ENCODE data around the gene DPF3.
A peak's percentile ranks its signal among the peaks of the same experiment; 100 is the strongest.

DPF3 gene

DNA sequence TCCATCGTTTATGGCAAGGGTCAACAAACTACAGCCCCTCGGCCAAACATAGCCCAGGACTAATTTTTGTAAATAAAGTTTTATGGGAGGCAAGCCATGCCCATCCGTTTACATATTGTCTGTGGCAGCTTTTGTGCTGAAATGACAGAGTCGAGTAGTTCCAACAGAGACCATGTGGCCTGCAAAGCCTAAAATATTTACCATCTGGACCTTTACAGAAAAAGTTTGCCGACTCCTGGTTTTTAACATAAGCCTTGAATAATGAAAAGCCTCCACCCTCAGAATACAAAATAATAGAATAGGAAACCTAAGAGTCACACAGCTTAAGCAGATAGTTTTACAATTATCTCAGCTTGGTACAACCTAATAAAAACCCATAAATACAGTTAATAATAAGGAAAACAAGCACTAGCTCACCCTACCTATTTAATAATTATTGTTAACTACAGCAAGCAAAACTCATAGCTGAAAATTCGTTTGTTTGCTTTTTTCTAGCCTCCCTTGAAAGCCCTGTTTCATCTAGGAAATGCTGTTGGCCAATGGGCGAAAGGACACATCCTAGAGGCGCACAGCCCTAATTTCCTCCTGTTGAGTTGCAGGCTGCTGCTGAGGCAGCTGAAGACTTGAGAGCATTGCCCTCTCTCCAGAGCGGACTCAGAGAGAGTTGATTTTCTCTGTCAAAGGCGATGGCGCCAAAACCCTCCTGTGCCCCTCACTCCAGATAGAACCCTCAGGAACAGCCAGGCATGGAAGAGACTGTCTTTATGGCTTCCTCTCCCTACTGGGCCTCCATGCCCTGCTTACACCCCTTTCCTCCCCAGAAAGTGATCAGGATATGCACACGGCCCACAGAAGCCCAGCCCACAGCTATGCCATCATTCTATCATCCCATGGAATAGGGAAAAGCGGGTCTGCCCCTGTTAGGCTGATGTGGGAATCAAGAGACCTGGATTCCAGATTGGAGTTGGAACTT, 107.2 kb downstream of the DPF3 start:
- Histone ChIP-seq H3K27ac (ENCODE audit: low read depth, low read length) (no peak overlapping the region), H3K9me3 (ENCODE audit: insufficient read depth, low read depth, low read length) (no peaks in the 10 kb centered on the region), H2AK5ac (ENCODE audit: low read length) (no peak overlapping the region), H2BK5ac (ENCODE audit: low read depth, low read length, poor library complexity) (no peak overlapping the region), H3K18ac (ENCODE audit: low read length) (no peak overlapping the region), H3K79me1 (ENCODE audit: low read length) (peaks cover 14% of the 10 kb centered on the region), H3K4me3 (ENCODE audit: low read depth, low read length) (no peak overlapping the region), H3K27me3 (ENCODE audit: insufficient read depth, low read length) (no peaks in the 10 kb centered on the region), H3K9ac (ENCODE audit: low read length) (no peak overlapping the region), H3K14ac (ENCODE audit: low read length) (no peak overlapping the region), H2BK12ac (ENCODE audit: low read length) (peak overlapping the region; percentile 15), H4K91ac (ENCODE audit: low read depth, low read length) (peak overlapping the region; percentile 1), H3K4me2 (ENCODE audit: low read length) (no peak overlapping the region), H4K12ac (ENCODE audit: low read depth, low read length) (no peak overlapping the region), H3K36me3 (ENCODE audit: control insufficient read depth in 1 of 2, insufficient read depth in 2 of 2, low read length in 2 of 2) (no peaks in the 10 kb centered on the region), H2AFZ (ENCODE audit: insufficient read depth, low read length, poor library complexity) (no peak overlapping the region), H3K4me1 (ENCODE audit: control insufficient read depth in 1 of 2, insufficient read depth in 2 of 2, low read length in 2 of 2) (peaks cover 15 to 18% of the 10 kb centered on the region in 2 experiments), H3K4ac (ENCODE audit: low read depth, low read length) (no peak overlapping the region), H2BK120ac (ENCODE audit: insufficient read depth, low read length, poor library complexity) (peak overlapping the region; percentile 14), H4K8ac (ENCODE audit: low read depth, low read length) (no peak overlapping the region), H3K79me2 (ENCODE audit: control insufficient read depth, insufficient read depth, low read length, poor library complexity) (no peaks in the 10 kb centered on the region), H3K23ac (ENCODE audit: low read length) (no peak overlapping the region)
- WGBS (ENCODE audit: extremely low coverage, insufficient coverage, insufficient read length) = no CpG with 5 or more reads among the region's 13 CpGs
- no peak for DNase-seq

DNA sequence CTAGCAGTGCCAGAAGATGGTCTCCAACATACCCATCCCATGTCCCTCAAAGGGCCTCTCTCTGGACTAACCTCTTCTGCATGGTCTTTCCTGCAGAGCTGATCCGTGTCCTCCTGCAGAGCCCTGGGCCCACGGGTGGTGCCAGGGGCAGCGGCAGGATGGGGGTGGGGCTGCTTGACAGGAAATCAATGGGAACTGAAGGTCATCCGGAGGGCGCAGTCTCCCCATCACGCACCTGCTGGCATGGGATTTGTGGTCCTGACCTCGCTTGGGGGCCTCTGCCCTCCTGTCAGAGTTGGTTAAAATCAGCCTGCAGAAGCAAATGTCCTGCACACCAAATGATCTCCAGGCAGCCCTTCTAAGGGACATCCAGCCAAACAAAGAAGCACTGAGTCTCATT, 110.2 kb downstream of the DPF3 start:
- Histone ChIP-seq H3K79me1 (ENCODE audit: low read length) (peaks cover 13% of the 10 kb centered on the region), H2BK12ac (ENCODE audit: low read length) (peak overlapping the region; percentile 1), H2BK120ac (ENCODE audit: insufficient read depth, low read length, poor library complexity) (no peak overlapping the region), H3K18ac (ENCODE audit: low read length) (peak overlapping the region; percentile 11), H3K4me2 (ENCODE audit: low read length) (no peak overlapping the region), H2AK5ac (ENCODE audit: low read length) (peak overlapping the region; percentile 24), H3K14ac (ENCODE audit: low read length) (no peak overlapping the region), H3K36me3 (ENCODE audit: control insufficient read depth in 1 of 2, insufficient read depth in 2 of 2, low read length in 2 of 2) (no peaks in the 10 kb centered on the region), H3K23ac (ENCODE audit: low read length) (no peak overlapping the region), H3K27ac (ENCODE audit: low read depth, low read length) (no peak overlapping the region), H3K4me1 (ENCODE audit: control insufficient read depth in 1 of 2, insufficient read depth in 2 of 2, low read length in 2 of 2) (peaks cover 11 to 18% of the 10 kb centered on the region in 2 experiments), H3K4ac (ENCODE audit: low read depth, low read length) (no peak overlapping the region), H2BK5ac (ENCODE audit: low read depth, low read length, poor library complexity) (no peak overlapping the region), H3K9ac (ENCODE audit: low read length) (no peak overlapping the region), H3K27me3 (ENCODE audit: insufficient read depth, low read length) (no peaks in the 10 kb centered on the region), H3K79me2 (ENCODE audit: control insufficient read depth, insufficient read depth, low read length, poor library complexity) (no peaks in the 10 kb centered on the region), H4K91ac (ENCODE audit: low read depth, low read length) (no peak overlapping the region), H2AFZ (ENCODE audit: insufficient read depth, low read length, poor library complexity) (no peak overlapping the region), H3K4me3 (ENCODE audit: low read depth, low read length) (no peak overlapping the region), H4K8ac (ENCODE audit: low read depth, low read length) (no peak overlapping the region), H3K9me3 (ENCODE audit: insufficient read depth, low read depth, low read length) (no peaks in the 10 kb centered on the region), H4K12ac (ENCODE audit: low read depth, low read length) (no peak overlapping the region)
- WGBS (ENCODE audit: extremely low coverage, insufficient coverage, insufficient read length) = no CpG with 5 or more reads among the region's 7 CpGs
- no peak for DNase-seq

DNA sequence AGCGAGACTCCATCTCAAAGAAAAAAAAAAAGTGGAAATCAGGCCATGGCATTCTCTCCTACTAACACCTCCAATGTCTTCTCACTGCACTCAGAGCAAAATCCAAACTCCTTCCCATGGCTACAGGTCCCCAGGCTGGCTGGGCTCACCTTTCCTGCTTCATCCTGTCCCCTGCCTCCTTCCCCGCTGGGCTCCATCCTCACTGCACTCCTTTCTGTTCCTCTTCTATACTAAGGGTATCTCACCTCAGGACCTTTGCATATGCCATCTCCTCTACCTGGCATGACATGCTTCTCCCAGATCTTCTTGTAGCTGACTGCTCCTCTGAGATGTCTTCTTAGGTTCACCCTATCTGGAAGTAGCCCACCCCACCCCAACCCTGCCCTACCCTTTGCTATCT, 111.1 kb downstream of the DPF3 start:
- H4K12ac ChIP-seq (ENCODE audit: low read depth, low read length) = no peak overlapping the region
- H3K27me3 ChIP-seq (ENCODE audit: insufficient read depth, low read length) = no peaks in the 10 kb centered on the region
- no peak overlapping the region for H3K23ac ChIP-seq (ENCODE audit: low read length)
- no peak for DNase-seq
- no peak overlapping the region for H3K4me2 ChIP-seq (ENCODE audit: low read length)
- no peak overlapping the region for H2BK5ac ChIP-seq (ENCODE audit: low read depth, low read length, poor library complexity)
- H3K14ac ChIP-seq (ENCODE audit: low read length) = no peak overlapping the region
- no peaks in the 10 kb centered on the region for H3K36me3 ChIP-seq (ENCODE audit: control insufficient read depth in 1 of 2, insufficient read depth in 2 of 2, low read length in 2 of 2)
- H3K9ac ChIP-seq (ENCODE audit: low read length) = no peak overlapping the region
- no peak overlapping the region for H2AFZ ChIP-seq (ENCODE audit: insufficient read depth, low read length, poor library complexity)
- no CpG with 5 or more reads among the region's 2 CpGs for WGBS (ENCODE audit: extremely low coverage, insufficient coverage, insufficient read length)
- H3K9me3 ChIP-seq (ENCODE audit: insufficient read depth, low read depth, low read length) = peaks cover 2% of the 10 kb centered on the region
- H2AK5ac ChIP-seq (ENCODE audit: low read length) = no peak overlapping the region
- H4K91ac ChIP-seq (ENCODE audit: low read depth, low read length) = no peak overlapping the region
- peaks cover 11% of the 10 kb centered on the region for H3K79me1 ChIP-seq (ENCODE audit: low read length)
- no peak overlapping the region for H3K4me3 ChIP-seq (ENCODE audit: low read depth, low read length)
- no peak overlapping the region for H3K4ac ChIP-seq (ENCODE audit: low read depth, low read length)
- no peak overlapping the region for H2BK12ac ChIP-seq (ENCODE audit: low read length)
- H3K4me1 ChIP-seq (ENCODE audit: control insufficient read depth in 1 of 2, insufficient read depth in 2 of 2, low read length in 2 of 2) = peaks cover 8 to 15% of the 10 kb centered on the region in 2 experiments
- H4K8ac ChIP-seq (ENCODE audit: low read depth, low read length) = no peak overlapping the region
- no peaks in the 10 kb centered on the region for H3K79me2 ChIP-seq (ENCODE audit: control insufficient read depth, insufficient read depth, low read length, poor library complexity)
- no peak overlapping the region for H3K18ac ChIP-seq (ENCODE audit: low read length)
- no peak overlapping the region for H2BK120ac ChIP-seq (ENCODE audit: insufficient read depth, low read length, poor library complexity)
- no peak overlapping the region for H3K27ac ChIP-seq (ENCODE audit: low read depth, low read length)

DNA sequence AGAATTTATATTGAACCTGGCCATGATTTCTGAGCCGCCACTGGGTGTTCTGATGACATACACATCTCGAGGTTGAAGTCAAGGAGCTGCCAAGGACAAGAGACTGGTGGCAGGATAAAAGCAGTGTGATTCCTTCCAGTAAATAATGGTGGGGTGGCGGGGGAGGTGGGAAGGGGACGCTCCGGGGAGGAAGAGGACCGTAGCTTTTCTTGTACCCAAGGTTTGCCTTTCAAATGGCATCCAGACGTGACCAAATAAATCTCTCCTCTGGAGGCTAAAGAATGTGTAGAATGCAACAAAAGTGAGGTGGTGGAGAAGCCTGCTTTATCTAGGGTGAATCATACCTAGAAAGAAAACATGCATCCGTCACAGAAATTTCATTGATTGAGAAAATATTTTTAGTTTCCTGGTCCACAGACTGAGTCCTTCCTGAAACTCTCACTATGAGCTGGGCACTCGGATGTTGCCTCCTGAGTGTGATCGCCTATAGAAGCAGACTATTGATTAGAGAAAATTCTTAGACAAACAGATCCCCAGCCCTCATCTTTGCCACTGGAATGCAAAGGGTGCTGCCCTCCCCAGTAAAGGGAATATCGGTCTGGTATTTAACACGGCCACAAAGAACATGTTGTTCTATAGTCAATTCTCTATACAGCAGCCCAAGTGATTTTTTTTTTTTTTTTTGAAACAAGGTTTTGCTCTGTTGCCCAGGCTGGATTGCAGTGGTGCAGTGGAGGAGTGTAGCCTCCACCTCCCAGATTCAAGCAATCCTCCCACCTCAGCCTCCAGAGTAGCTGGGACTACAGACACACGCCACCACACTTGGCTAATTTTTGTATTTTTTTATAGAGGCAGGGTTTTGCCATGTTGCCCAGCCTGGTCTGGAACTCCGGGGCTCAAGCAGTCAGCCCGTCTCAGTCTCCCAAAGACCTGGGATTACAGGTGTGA, 112.1 kb downstream of the DPF3 start:
- H3K36me3 ChIP-seq (ENCODE audit: control insufficient read depth in 1 of 2, insufficient read depth in 2 of 2, low read length in 2 of 2) = no peaks in the 10 kb centered on the region
- peak overlapping the region; percentile 39 for H3K4me2 ChIP-seq (ENCODE audit: low read length)
- peak; percentile 7 to 62 for DNase-seq
- no peak overlapping the region for H3K9ac ChIP-seq (ENCODE audit: low read length)
- peak overlapping the region; percentile 2 for H3K14ac ChIP-seq (ENCODE audit: low read length)
- H3K18ac ChIP-seq (ENCODE audit: low read length) = no peak overlapping the region
- peak overlapping the region; percentile 72 for H2BK12ac ChIP-seq (ENCODE audit: low read length)
- H4K8ac ChIP-seq (ENCODE audit: low read depth, low read length) = no peak overlapping the region
- H3K4me1 ChIP-seq (ENCODE audit: control insufficient read depth in 1 of 2, insufficient read depth in 2 of 2, low read length in 2 of 2) = peaks cover 11 to 14% of the 10 kb centered on the region in 2 experiments
- peaks cover 7% of the 10 kb centered on the region for H3K79me1 ChIP-seq (ENCODE audit: low read length)
- H3K9me3 ChIP-seq (ENCODE audit: insufficient read depth, low read depth, low read length) = peaks cover 4% of the 10 kb centered on the region
- peak overlapping the region; percentile 45 for H2AK5ac ChIP-seq (ENCODE audit: low read length)
- no peak overlapping the region for H3K23ac ChIP-seq (ENCODE audit: low read length)
- no peaks in the 10 kb centered on the region for H3K27me3 ChIP-seq (ENCODE audit: insufficient read depth, low read length)
- peak overlapping the region; percentile 70 for H3K27ac ChIP-seq (ENCODE audit: low read depth, low read length)
- WGBS (ENCODE audit: extremely low coverage, insufficient coverage, insufficient read length) = no CpG with 5 or more reads among the region's 15 CpGs
- H2AFZ ChIP-seq (ENCODE audit: insufficient read depth, low read length, poor library complexity) = no peak overlapping the region
- H3K4ac ChIP-seq (ENCODE audit: low read depth, low read length) = no peak overlapping the region
- H3K79me2 ChIP-seq (ENCODE audit: control insufficient read depth, insufficient read depth, low read length, poor library complexity) = no peaks in the 10 kb centered on the region
- H4K12ac ChIP-seq (ENCODE audit: low read depth, low read length) = no peak overlapping the region
- H3K4me3 ChIP-seq (ENCODE audit: low read depth, low read length) = no peak overlapping the region
- peak overlapping the region; percentile 41 for H2BK120ac ChIP-seq (ENCODE audit: insufficient read depth, low read length, poor library complexity)
- peak overlapping the region; percentile 47 for H2BK5ac ChIP-seq (ENCODE audit: low read depth, low read length, poor library complexity)
- peak overlapping the region; percentile 45 for H4K91ac ChIP-seq (ENCODE audit: low read depth, low read length)

Data from trophoblast cell (in vitro differentiated cells and primary cell).